ENCODE results near the gene HABP4.

DNA sequence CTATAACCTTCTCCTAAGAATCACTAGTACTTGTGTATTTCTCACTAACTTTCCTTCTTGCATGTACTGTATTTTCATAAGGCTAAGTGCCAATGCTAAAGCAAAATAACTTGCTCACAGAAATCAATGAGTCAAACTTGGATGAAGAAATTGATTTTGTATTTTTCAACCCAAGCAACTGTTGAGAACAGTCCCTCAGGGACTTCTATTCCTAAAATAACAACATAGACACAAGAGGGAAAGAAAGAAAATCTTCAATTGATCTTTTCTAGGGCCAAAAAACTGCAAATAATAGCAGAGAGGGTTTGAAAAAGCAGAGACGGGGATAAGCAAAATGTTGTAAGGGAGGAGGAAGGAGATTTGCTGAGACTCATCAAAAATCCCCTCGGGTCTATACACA, 69.8 kb downstream of the HABP4 start:
- TF ChIP-seq, protein P1, sequence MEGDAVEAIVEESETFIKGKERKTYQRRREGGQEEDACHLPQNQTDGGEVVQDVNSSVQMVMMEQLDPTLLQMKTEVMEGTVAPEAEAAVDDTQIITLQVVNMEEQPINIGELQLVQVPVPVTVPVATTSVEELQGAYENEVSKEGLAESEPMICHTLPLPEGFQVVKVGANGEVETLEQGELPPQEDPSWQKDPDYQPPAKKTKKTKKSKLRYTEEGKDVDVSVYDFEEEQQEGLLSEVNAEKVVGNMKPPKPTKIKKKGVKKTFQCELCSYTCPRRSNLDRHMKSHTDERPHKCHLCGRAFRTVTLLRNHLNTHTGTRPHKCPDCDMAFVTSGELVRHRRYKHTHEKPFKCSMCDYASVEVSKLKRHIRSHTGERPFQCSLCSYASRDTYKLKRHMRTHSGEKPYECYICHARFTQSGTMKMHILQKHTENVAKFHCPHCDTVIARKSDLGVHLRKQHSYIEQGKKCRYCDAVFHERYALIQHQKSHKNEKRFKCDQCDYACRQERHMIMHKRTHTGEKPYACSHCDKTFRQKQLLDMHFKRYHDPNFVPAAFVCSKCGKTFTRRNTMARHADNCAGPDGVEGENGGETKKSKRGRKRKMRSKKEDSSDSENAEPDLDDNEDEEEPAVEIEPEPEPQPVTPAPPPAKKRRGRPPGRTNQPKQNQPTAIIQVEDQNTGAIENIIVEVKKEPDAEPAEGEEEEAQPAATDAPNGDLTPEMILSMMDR (IDR thresholded peaks at IDR 0.05): no peak
- no peak for TF ChIP-seq POLR2A (IDR thresholded peaks at IDR 0.05)
